Astrocyte (in vitro differentiated cells and primary cell): ENCODE results near the gene CHN1. TPM values are rescaled to one million over a fixed set of nuclear protein-coding genes. Genes with fewer than 3 reads are reported as not detected.

Experiments
- DNase-seq: peaks from one replicate; pipeline ENCODE4 v3.0.0-alpha.2; 2010; ENCODE audit warnings: low read depth
- FAIRE-seq: peaks from 2 replicates; lab custom pipeline; 2011; peaks lifted over from hg19 to GRCh38; lab: Jason Lieb, UNC
- H2AFZ ChIP-seq: 2 replicates; pipeline ENCODE4 v1.6.0; 2012; ENCODE audit warnings: low read depth, low read length, inconsistent platforms
- H3K27ac ChIP-seq: 2 replicates; pipeline ENCODE4 v1.5.1; 2011; ENCODE audit warnings: low read depth, low read length, inconsistent platforms
- H3K27me3 ChIP-seq: 2 replicates; pipeline ENCODE4 v1.6.0; 2011; ENCODE audit warnings: low read length, inconsistent platforms; ENCODE audit not compliant: insufficient read depth
- H3K36me3 ChIP-seq: 2 replicates; pipeline ENCODE4 v1.5.1; 2011; ENCODE audit warnings: low read length, inconsistent platforms; ENCODE audit not compliant: insufficient read depth
- H3K4me1 ChIP-seq: 2 replicates; pipeline ENCODE4 v1.5.1; 2011; ENCODE audit warnings: low read length, inconsistent platforms; ENCODE audit not compliant: insufficient read depth
- H3K4me2 ChIP-seq: 2 replicates; pipeline ENCODE4 v1.6.0; 2012; ENCODE audit warnings: low read length, inconsistent platforms
- H3K4me3 ChIP-seq: 2 replicates; pipeline ENCODE4 v1.5.1; 2011; ENCODE audit warnings: low read depth, mild to moderate bottlenecking, low read length, inconsistent platforms; ENCODE audit not compliant: insufficient read depth
- H3K79me2 ChIP-seq: 2 replicates; pipeline ENCODE4 v1.6.0; 2012; ENCODE audit warnings: mild to moderate bottlenecking, low read length, inconsistent platforms; ENCODE audit not compliant: insufficient read depth
- H3K9ac ChIP-seq: 2 replicates; pipeline ENCODE4 v1.6.0; 2012; ENCODE audit warnings: mild to moderate bottlenecking, low read length, inconsistent platforms
- H3K9me3 ChIP-seq: 2 replicates; pipeline ENCODE4 v1.5.1; 2012; ENCODE audit warnings: low read depth, mild to moderate bottlenecking, low read length, inconsistent platforms; ENCODE audit not compliant: insufficient read depth
- H4K20me1 ChIP-seq: 2 replicates; pipeline ENCODE4 v1.6.0; 2012; ENCODE audit warnings: low read length, inconsistent platforms; ENCODE audit not compliant: insufficient read depth
- H3K27ac Mint-ChIP-seq: one replicate; pipeline ENCODE4 v1.8.0; 2021; ENCODE audit warnings: mild to moderate bottlenecking, mixed read lengths; ENCODE audit not compliant: unreplicated experiment
- H3K27me3 Mint-ChIP-seq: one replicate; pipeline ENCODE4 v1.8.0; 2021; ENCODE audit warnings: low read depth, mixed read lengths; ENCODE audit not compliant: unreplicated experiment
- H3K36me3 Mint-ChIP-seq: one replicate; pipeline ENCODE4 v1.8.0; 2021; ENCODE audit warnings: low read depth, mixed read lengths; ENCODE audit not compliant: unreplicated experiment
- H3K4me1 Mint-ChIP-seq: one replicate; pipeline ENCODE4 v1.8.0; 2021; ENCODE audit warnings: low read depth, mixed read lengths; ENCODE audit not compliant: unreplicated experiment
- H3K4me3 Mint-ChIP-seq: one replicate; pipeline ENCODE4 v1.8.0; 2021; ENCODE audit warnings: mild to moderate bottlenecking, moderate library complexity, mixed read lengths; ENCODE audit not compliant: unreplicated experiment
- H3K9me3 Mint-ChIP-seq: one replicate; pipeline ENCODE4 v1.8.0; 2021; ENCODE audit warnings: mild to moderate bottlenecking, mixed read lengths; ENCODE audit not compliant: unreplicated experiment
- CTCF ChIP-seq: IDR thresholded peaks from 2 replicates; pipeline ENCODE4 v1.5.1; 2011; ENCODE audit warnings: low read depth, mild to moderate bottlenecking, inconsistent platforms, low read length, moderate library complexity; ENCODE audit not compliant: insufficient read depth
- EZH2 ChIP-seq: IDR thresholded peaks from 2 replicates; pipeline ENCODE4 v1.6.1; 2012; ENCODE audit warnings: mild to moderate bottlenecking, low read length, inconsistent platforms; ENCODE audit not compliant: insufficient read depth
- total RNA-seq: library from RNA; stranded (reverse); gene quantifications from 2 replicates; pipeline ENCODE4 v1.2.1, GENCODE V29; 2021

CHN1 gene
- total RNA-seq, 1 donor from 2014 or later: 23.9 TPM

- no peaks in the 10 kb centered on the region for H3K27me3 Mint-ChIP-seq
- Histone ChIP-seq H3K4me1 (no peaks in the 10 kb centered on the region), H3K79me2 (no peaks in the 10 kb centered on the region), H3K27me3 (no peaks in the 10 kb centered on the region), H3K4me2 (no peak overlapping the region), H3K36me3 (no peaks in the 10 kb centered on the region), H3K9ac (no peak overlapping the region), H2AFZ (no peak overlapping the region), H3K4me3 (no peak overlapping the region), H3K27ac (no peak overlapping the region), H3K9me3 (no peaks in the 10 kb centered on the region), H4K20me1 (no peaks in the 10 kb centered on the region)
- no peak overlapping the region for H3K4me3 Mint-ChIP-seq
- H3K27ac Mint-ChIP-seq: no peak overlapping the region
- FAIRE-seq (no peak), DNase-seq (no peak)
- no peak for TF ChIP-seq EZH2
- no peak for TF ChIP-seq CTCF
- H3K36me3 Mint-ChIP-seq: peaks cover 2% of the 10 kb centered on the region
- H3K9me3 Mint-ChIP-seq: no peaks in the 10 kb centered on the region
- H3K4me1 Mint-ChIP-seq: peaks cover 7% of the 10 kb centered on the region
Measured at GRCh38 chr2:175034716-175035115, 29.5 kb upstream of the CHN1 start.

- no peaks in the 10 kb centered on the region for H3K27me3 Mint-ChIP-seq
- H3K27ac ChIP-seq: no peak overlapping the region
Measured at GRCh38 chr2:175030380-175031271, 25.4 kb upstream of the CHN1 start.

More at GRCh38 chr2:175030380-175031271, 25.4 kb upstream of the CHN1 start:
- H3K36me3 ChIP-seq: no peaks in the 10 kb centered on the region
- H2AFZ ChIP-seq: no peak overlapping the region
- H3K4me1 ChIP-seq: no peaks in the 10 kb centered on the region
- H3K4me1 Mint-ChIP-seq: peaks cover 2% of the 10 kb centered on the region
- H3K4me3 Mint-ChIP-seq: no peak overlapping the region
- no peak overlapping the region for H3K4me3 ChIP-seq
- no peaks in the 10 kb centered on the region for H3K9me3 ChIP-seq
- H3K4me2 ChIP-seq: no peak overlapping the region
- H4K20me1 ChIP-seq: no peaks in the 10 kb centered on the region
- no peak overlapping the region for H3K27ac Mint-ChIP-seq
- no peaks in the 10 kb centered on the region for H3K9me3 Mint-ChIP-seq
- DNase-seq (peak; percentile 10), FAIRE-seq (no peak)
- H3K36me3 Mint-ChIP-seq: no peaks in the 10 kb centered on the region
- H3K27me3 ChIP-seq: no peaks in the 10 kb centered on the region
- H3K9ac ChIP-seq: no peak overlapping the region
- TF ChIP-seq EZH2 (no peak), CTCF (peak; percentile 35)
- H3K79me2 ChIP-seq: no peaks in the 10 kb centered on the region
